GM19452 (cell line): Measurements from ENCODE around the gene RRP1.
"Not testable (repeated sequence)": the region's sequence is repeated elsewhere in the genome, so short reads cannot be mapped to it uniquely, and the experiment has no call there.

Source experiments
- ATAC-seq: cut with Tn5 transposase; IDR thresholded peaks from one replicate; pipeline ENCODE4 v1.9.1; 2021; ENCODE audit not compliant: unreplicated experiment

Gene RRP1

DNA sequence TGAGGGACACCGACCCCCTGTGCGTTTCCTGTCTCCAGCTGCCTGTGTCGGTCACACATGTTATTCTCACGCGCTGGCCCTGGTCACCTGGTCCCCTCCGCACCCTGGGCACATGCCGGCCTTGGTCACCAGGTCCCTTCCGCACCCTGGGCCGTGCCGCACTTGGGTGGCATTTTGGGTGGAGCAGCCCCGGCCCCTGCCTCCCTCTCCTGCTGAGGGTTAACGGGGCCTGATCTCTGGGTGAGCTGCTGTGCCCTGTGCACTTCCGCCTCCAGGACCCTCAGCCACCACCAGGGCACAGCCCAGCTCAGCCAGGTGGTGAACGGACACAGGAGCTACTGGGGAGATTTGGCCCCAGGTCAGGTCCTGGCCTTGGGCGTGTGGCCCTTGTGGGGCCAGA, 26.6 kb downstream of the RRP1 start:
- ATAC-seq = no peak

DNA sequence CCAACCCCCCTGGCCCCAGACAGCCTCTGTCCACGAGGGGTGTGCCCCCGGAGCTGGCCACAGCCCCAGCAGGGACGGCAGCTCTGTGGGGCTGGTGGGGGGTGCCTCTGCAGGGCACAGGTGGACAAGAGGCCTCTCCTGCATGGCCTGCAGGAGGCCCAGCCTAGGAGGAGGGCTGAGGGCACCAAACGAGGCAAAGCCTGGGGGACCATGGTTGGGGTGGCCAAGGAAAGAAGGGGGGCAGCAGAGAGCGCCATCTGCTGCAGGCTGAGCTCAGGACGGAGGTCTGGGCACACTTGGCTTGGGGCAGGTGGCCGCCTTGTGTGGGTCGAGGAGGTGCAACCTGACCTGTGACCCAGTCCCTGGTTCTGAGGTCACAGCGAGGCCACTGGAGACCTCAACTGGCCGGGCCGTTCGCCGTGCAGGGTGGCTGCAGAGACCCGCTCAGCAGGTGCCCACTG, 27.3 kb downstream of the RRP1 start:
- no peak for ATAC-seq

DNA sequence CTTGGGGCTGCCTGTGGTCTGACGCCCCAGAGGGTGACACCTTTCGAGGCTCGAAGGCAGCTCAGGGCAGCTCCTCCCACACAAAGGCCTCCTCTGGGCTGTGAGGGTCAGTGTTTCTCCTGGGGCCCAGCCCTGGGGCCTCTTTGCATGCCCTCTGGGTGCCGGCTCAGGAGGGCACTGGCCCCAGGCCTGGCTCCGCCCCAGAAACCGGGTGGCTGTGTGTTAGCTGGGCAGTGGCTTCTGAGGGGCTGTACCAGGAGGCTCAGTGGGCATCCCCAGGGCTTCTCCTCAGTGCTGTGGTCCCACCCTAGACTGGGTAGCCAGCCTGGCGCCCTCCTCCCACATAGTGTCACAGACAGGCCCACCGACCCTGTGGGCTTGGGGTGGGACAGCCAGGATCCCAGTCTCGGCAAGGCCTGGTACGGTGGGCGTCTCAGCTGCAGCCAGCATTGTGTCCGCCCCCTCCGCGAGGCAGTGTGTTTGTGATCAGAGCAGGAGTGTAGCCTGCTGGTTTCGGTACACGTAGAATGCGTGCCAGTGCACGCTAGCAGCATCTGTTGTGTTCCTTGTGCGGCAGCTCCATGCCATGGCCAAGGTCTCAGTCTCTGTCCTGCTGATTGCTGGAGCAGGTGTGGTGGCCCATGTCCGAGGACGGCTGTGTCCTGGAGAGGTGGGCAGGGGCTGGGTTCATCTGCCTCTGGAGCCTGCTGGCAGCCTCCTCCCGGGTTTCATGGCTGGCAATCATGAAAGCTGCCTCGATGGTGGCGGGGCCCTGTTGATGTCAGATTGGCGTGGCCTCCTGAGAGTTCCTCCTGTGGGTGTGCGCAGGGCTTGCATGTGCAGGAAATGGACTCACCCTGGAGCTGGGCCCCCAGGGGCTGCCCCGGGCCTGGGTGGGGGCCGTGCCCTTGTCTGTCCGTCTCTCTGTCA, 28.0 kb downstream of the RRP1 start:
- ATAC-seq = no peak

DNA sequence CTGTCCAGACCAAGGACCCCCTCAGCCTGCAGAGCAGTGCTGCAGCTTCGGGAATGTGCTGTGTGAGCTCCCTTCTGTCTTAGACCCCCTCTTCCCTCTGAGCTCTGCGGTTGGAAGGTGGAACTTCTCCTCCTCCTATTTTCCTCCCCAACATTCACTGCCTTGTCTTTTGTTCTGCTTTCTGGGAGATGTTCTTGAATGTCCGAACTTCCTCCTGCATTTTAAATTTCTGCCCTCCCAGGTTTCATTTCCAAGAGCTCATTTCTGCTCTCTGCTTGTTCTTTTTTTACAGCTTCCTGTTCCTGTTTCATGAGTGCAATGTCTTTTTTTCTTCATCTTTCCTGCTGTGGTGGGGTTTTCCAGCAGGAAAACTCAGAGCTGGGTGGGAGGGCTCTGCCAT, 29.3 kb downstream of the RRP1 start:
- ATAC-seq = no peak

DNA sequence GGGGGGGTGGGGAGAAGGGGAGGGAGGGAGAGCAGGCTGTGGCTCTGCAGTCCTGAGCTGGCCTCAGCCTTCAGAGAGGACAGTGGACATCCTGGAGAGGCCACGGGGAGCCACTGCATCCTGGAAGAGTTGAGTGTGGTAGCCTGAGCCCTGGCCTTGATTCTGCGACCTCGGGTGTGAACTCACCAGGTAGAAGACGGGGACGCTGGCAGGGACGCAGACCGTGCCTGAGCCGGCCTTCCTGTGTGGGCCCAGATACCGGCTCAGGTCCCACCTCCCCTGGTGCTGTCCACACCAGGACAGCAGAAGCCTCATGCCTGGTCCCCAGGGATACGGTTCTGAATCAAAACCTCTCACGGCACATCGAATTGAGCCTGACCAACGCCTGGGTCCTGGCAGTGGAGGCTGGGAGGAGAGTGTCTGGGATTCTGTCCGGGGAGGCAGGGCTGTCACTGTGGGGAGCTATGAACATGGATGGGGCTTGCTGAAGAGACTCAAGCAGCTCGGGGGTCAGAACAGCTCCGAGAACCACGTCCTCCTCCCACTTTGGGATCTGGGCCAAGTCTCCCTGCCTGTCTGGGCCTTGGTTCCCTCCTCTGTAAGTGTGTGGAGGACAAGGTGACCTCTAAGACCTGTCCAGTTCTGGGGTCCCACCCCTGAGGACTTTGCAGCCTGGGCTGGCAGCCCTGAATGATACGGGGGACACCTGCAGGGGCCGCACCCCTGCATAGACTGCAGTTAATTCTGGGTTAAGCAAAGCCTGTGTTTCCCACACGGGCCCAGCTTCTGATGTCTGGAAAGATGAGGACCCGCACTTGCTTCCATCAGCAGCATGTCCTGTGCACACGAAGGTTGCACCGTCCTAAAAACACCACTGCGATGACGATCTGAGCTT, 30.4 kb downstream of the RRP1 start:
- no peak for ATAC-seq

DNA sequence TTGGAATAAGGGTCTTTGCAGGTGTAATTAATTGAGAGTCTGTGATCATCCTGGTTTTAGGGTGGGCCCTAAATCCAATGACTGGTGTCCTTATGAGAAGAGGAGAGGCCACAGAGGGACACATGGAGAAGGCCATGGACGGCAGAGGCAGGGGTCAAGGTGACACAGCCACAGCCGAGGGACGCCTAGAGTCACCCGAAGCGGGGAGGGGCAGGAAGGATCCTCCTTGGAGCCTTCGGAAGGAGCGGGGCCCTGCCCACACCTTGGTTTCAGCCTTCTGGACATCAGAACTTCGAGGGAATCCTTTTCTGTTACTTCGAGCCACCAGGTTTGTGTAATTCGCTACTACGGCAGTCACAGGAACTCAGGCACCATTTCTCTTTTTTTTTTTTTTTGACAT, 31.1 kb downstream of the RRP1 start:
- ATAC-seq = no peak

DNA sequence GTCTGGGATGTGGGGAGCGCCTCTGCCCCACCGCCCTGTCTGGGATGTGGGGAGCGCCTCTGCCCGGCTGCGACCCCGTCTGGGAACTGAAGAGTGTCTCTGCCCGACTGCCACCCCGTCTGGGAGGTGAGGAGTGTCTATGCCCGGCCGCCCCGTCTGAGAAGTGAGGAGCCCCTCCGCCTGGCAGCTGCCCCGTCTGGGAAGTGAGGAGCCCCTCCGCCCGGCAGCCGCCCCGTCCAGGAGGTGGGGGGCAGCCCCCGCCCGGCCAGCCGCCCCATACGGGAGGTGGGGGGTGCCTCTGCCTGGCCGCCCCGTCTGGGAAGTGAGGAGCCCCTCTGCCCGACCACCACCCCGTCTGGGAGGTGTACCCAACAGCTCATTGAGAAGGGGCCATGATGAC, 32.8 kb downstream of the RRP1 start:
- not testable (repeated sequence) for ATAC-seq

DNA sequence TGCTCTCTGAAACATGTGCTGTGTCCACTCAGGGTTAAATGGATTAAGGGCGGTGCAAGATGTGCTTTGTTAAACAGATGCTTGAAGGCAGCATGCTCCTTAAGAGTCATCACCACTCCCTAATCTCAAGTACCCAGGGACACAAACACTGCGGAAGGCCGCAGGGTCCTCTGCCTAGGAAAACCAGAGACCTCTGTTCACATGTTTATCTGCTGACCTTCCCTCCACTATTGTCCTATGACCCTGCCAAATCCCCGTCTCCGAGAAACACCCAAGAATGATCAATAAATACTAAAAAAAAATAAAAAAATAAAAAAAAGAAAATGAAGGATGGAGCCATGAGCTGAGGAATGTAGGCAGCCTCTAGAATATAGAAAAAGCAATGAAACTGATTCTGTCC, 33.4 kb downstream of the RRP1 start:
- ATAC-seq = not testable (repeated sequence)

DNA sequence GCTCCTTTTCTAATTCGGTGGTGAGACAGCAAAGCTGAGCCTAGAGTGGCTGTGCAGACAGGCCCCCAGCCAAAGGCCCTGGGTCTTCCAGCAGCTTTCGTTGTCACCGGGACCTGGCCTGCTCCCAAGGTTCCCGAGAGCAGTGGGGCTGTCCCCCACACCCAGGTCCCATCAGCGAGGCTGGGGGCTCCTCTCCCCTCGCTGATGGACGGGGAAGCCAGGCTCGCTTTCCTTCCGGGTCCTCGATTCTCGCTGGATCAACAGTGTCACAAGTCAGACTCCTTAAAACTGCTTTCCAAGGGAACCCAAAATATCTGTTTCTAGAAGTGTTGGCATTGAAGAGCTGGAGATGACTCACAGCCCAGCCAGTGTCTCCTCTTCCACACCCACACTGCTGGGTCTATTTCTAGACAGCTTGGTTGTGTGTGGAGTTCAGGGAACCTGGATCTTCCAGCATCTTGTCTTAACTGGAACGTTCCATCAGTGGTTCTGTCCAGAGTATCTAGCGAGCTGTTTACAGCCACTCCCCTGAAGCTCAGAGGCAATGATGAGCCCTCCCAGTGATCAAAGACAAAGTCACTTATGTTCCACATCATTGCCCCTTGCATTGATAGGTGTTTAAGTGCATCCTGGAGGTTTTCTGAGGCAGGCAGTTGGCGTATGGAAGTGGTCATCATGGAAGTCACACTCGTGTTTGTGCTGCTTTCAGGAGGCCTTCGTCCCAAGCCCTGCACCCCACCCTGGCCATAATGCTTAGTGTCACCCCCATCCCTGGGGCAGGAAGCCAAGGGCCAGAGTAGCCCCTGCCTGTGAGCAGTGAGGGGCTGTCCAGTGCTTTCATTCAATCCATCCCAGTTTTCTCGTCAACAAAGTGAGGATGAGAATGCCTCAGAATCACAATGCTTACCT, 35.2 kb downstream of the RRP1 start:
- no peak for ATAC-seq

DNA sequence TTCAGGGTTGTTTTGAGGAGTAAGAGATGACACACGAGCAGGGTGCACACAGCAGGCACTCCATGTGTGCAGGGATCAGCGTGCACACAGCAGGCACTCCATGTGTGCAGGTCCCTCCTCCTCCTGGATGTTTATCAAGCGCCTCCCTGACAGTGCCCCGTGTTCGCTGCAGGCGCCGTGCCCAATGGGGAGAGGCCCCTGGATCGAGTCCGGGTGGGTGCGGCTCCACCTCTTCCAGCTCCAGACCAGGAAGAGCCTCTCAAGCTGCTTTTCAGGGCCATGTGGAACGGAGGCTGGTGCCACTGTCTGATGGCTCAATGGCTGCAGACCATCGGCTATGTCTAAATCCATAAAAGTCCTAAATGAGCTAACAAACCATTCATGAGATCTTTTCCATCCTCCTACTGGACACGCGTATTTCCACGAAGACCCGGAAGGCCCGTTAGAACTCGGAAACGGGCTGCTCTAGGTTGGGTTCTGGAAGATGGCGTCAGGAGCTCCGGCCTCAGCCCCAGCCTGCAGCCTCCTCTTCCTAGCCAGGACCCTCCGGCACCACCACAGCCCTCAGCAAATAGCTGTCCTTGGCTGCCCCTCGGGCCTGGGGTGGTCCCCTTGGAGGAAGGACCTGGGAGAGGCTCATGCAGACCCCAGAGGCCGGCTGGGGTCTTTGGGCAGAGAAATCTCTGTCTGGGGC, 36.0 kb downstream of the RRP1 start:
- no peak for ATAC-seq

DNA sequence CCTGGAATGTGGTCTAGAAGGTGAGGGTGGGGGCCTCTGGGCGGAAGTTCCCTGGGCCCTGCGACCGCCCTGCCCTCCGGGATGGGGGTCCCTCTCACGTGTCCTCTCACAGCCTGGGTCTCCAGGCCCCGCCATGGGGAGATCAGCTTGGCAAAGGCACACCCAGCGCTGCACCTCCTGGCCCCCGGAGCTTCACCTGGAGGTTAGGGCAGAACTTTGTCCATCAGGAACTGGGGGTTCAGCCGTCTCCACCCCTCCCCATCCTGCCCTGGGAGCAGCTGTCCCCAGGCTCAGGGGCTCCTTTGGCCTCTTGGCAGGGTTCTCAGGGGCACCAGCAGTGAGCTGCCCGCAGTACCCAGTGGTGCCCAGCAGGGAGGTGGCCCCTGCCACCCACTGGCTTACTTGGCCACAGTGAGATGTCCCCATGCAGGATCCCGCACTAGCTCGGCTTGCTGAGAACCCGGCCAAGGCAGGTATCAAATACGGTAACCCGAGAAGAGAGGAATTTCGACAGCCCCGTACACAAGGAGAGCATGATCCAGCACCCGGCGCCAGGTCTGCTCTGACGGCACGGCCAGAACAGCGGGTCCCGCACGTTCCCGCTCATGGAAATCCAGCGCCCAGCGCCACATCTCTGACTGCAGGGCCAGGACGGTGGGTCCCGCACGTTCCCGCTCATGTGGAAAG, 36.7 kb downstream of the RRP1 start:
- no peak for ATAC-seq

DNA sequence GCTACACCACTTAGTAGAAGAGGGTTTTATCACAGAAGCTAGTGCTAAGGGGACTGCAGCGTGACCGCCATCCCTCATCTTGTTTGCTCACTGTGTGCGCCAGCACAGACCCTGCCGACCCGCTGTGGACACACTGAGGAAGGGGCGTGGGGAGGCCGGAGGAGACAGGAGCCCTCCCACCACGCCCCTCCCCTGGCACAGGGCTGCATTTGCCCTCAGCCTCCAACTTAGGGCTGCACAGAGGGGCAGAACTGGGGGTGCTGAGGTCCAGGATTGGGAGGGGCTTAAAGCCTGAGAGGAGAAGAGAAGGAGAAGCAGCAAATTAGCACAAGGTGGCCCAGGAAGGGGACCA, 37.2 kb downstream of the RRP1 start:
- no peak for ATAC-seq

DNA sequence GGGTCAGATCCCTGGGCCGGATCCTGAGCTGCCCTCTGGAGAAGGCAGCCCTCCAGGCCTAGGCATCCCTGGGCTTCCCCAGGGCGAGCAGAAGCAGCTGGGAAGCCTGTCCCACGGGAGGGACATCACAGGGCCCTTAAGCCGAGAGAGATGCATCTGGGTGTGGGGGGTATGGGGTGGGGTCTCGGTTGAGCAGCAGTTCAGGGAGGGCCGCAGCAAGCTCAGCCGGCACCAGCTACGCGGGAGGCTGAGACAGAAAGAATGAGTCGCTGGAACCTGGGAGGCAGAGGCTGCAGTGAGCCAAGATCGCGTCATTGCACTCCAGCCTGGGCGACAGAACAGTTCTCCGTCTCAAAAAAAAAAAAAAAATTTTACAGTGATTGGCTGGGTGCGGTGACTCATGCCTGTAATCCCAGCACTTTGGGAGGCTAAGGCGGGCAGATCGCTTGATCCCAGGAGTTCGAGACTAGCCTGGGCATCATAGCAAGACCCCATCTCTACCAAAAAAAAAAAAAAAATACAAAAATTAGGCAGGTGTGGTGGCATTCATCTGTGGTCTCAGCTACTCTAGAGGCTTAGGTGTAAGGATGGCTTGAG, 37.7 kb downstream of the RRP1 start:
- ATAC-seq = no peak

DNA sequence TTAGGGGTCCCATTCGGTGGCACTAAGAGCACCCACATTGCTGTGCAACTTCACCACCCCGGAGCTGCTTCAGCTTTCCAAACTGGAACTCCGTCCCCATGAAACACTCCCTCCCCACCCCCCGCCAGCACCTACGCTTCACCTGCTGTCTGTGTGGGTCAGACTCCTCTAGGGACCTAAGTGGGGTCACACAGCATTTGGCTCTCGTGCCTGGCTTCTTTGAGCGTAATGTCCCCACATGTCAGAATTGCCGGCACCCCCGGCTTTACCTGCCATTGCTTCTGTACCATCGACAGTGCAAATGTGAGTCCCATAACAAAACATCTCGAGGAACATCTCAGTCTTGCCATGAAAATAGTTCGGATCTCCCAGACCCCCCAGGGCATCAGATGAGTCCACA, 39.8 kb downstream of the RRP1 start:
- ATAC-seq = no peak

DNA sequence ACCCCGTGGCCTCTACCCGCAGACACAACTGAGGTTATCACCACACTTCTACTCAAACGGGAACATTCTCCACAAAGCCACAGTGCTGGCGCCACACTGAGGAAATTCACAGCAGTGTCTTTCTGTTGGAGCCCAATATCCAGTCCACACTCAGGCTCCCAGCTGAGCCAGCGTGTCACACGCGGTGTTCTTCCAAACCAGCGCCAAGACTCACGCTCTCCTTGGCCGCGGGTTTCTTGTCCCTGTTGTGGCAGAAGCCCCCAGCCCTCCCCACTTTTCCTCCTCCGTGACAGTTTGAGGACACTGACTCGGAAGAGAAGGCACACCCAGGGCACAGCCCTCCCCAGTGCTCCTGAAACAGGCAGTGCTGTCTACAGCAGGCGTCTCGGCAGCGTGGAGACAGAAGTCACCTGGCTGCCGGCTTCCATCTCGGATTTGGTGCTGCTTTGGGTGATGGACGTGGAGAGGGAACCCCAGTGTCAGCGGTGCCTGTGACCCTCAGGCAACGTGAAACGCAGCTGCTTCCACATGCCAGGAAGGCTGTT, 40.3 kb downstream of the RRP1 start:
- no peak for ATAC-seq

DNA sequence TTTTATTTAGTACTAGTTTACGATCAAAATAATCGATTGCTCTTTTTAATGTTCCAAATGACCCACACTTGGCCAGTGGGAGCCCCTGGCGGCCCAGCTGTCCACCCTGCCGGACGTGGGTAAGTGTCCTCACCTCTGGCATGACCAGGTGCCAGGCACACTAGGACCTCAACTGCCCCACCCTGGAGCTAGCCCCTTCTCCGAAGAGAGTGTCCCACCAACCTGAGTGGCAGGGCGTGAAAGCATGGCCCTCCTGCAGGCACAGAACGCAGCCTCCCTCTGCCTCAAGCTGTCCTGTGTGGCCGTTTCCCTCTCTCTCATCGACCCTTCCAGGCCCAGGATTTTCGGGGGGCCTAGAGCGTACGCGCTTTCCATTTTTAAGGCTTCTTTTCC, 42.8 kb downstream of the RRP1 start:
- no peak for ATAC-seq

DNA sequence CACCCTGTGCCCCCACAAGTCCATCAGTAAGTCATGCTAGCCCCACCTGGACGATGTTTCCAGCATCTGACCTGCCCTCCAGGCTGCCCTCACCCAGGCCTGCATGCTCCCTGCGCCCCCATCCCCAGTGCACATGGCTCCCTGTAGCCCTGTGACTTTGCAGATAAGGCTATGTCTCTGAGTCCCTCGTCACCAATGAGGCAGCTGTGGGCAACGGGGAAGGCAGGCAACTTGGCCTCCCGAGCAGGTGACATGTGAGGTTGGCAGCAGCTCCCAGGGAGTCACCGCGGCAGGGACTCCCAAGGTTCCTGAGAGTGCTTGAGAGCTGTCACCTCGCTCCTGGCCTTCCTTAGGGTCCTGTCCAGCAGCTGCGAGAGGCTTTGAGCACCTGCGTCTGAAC, 43.3 kb downstream of the RRP1 start:
- ATAC-seq = no peak

DNA sequence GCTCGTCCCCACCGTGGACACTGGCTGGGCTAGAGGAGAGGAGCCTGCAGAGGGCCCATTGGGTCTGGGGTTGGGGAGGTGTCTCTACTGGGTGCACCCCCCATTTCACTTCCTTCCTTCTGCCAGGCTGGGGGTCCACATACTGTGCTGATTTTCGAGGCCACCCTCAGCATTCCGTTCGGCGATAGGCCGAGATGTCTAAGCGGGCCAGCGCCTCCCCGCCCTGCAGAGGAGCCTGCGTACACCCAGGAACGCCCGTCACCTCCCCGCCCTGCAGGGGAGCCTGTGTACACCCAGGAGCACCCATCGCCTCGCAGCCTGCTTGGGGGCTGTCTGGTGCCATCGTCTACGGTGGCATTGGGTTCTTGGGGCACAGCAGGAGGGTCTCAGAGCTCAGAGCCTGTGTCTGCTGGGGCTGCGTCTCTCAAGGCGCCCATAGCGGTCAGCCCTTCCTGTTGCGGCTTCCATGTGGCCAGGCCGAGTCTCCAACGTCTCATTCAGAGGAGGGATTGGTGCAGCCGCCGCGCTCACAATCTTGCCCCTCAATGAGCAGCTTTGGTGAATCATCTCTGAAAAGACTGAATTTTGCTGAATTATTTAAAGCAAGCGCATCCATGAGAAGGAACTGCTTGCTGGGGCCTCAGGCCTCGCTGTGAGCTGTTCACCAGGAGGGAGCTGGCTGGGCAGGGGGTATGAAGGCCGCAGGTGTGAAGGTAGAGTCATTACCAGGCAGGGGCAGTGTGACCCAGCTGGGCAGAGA, 44.9 kb downstream of the RRP1 start:
- no peak for ATAC-seq
